ENCODE results near the gene JOSD1.

Gene JOSD1

GRCh38 chr22:38737302-38738060 is 36.7 kb upstream of the JOSD1 start:
- TF ChIP-seq GATA3 (IDR thresholded peaks at IDR 0.05; ENCODE audit: low read depth, low read length) (no peak), GATA2 (IDR thresholded peaks at IDR 0.05; ENCODE audit: low read depth, low read length) (no peak)

- TF ChIP-seq GATA3 (IDR thresholded peaks at IDR 0.05; ENCODE audit: low read depth, low read length), result no peak
- no peak for TF ChIP-seq GATA2 (IDR thresholded peaks at IDR 0.05; ENCODE audit: low read depth, low read length)
These were observed 35.5 kb upstream of the JOSD1 start for GRCh38 chr22:38736257-38736570.

- no peak for TF ChIP-seq GATA3 (IDR thresholded peaks at IDR 0.05; ENCODE audit: low read depth, low read length)
- no peak for TF ChIP-seq GATA2 (IDR thresholded peaks at IDR 0.05; ENCODE audit: low read depth, low read length)
These were observed 34.9 kb upstream of the JOSD1 start for GRCh38 chr22:38735465-38736256.

- TF ChIP-seq GATA2 (IDR thresholded peaks at IDR 0.05; ENCODE audit: low read depth, low read length) (no peak), GATA3 (IDR thresholded peaks at IDR 0.05; ENCODE audit: low read depth, low read length) (no peak)
These were observed 34.4 kb upstream of the JOSD1 start for GRCh38 chr22:38735126-38735464.

GRCh38 chr22:38734421-38735100 is 33.8 kb upstream of the JOSD1 start:
- TF ChIP-seq GATA3 (IDR thresholded peaks at IDR 0.05; ENCODE audit: low read depth, low read length), result no peak

- TF ChIP-seq GATA2 (IDR thresholded peaks at IDR 0.05; ENCODE audit: low read depth, low read length), result no peak
- TF ChIP-seq GATA3 (IDR thresholded peaks at IDR 0.05; ENCODE audit: low read depth, low read length), result no peak
These were observed 33.1 kb upstream of the JOSD1 start for GRCh38 chr22:38733724-38734381.

GRCh38 chr22:38733329-38733723 is 32.6 kb upstream of the JOSD1 start:
- TF ChIP-seq GATA3 (IDR thresholded peaks at IDR 0.05; ENCODE audit: low read depth, low read length) (no peak), GATA2 (IDR thresholded peaks at IDR 0.05; ENCODE audit: low read depth, low read length) (no peak)

- no peak for TF ChIP-seq GATA2 (IDR thresholded peaks at IDR 0.05; ENCODE audit: low read depth, low read length)
- no peak for TF ChIP-seq GATA3 (IDR thresholded peaks at IDR 0.05; ENCODE audit: low read depth, low read length)
These were observed 31.6 kb upstream of the JOSD1 start for GRCh38 chr22:38732251-38732815.

- TF ChIP-seq GATA3 (IDR thresholded peaks at IDR 0.05; ENCODE audit: low read depth, low read length) (no peak), GATA2 (IDR thresholded peaks at IDR 0.05; ENCODE audit: low read depth, low read length) (no peak)
These were observed 31.0 kb upstream of the JOSD1 start for GRCh38 chr22:38731703-38732161.

GRCh38 chr22:38730411-38730871 is 29.7 kb upstream of the JOSD1 start:
- TF ChIP-seq GATA2 (IDR thresholded peaks at IDR 0.05; ENCODE audit: low read depth, low read length) (no peak), GATA3 (IDR thresholded peaks at IDR 0.05; ENCODE audit: low read depth, low read length) (no peak)

- TF ChIP-seq GATA2 (IDR thresholded peaks at IDR 0.05; ENCODE audit: low read depth, low read length) (no peak), GATA3 (IDR thresholded peaks at IDR 0.05; ENCODE audit: low read depth, low read length) (no peak)
These were observed 29.2 kb upstream of the JOSD1 start for GRCh38 chr22:38729946-38730345.

GRCh38 chr22:38728871-38729796 is 28.4 kb upstream of the JOSD1 start:
- TF ChIP-seq GATA3 (IDR thresholded peaks at IDR 0.05; ENCODE audit: low read depth, low read length) (no peak), GATA2 (IDR thresholded peaks at IDR 0.05; ENCODE audit: low read depth, low read length) (no peak)
